ENCODE results near the gene AK4.

The AK4 gene

DNA sequence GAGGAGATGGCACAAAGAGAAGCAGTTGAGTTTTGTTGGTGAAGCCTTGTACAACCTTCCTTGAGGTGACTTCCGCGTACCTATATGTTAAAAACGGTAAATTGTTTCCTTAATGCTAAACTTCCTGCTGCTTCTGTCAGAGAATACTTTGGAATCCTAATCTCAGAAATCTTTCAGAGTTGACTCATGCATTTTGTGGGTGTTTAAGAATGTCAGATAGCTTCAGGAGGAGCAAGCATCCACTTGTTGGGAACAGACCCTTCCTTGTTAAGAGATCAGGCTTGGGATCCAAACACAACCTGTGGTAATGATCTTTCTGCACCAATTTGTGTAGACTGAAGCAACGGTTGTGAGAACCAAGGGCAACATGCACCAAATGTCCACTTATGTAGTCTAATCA lies 29.5 kb downstream of the AK4 start:
- DNase-seq, result no peak

DNA sequence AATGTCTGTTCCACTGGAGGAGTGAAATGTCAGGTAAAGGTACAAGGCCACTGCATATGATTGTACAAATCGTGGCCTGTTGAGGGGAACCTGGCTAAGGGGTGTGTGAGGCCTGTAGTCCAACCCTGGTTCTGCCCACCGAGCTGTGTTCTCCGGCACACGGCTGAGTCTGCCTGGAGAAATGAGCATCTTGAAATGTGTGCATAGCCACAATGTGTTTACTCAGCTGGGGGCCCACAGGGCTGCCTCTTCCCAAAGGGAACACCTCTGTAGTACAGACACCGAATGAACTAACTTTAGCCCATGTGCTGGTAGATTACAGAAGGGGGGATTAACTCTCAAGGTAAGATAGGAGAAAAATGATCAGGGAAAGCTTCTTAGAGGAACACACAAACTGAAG lies 30.2 kb downstream of the AK4 start:
- DNase-seq, result no peak

DNA sequence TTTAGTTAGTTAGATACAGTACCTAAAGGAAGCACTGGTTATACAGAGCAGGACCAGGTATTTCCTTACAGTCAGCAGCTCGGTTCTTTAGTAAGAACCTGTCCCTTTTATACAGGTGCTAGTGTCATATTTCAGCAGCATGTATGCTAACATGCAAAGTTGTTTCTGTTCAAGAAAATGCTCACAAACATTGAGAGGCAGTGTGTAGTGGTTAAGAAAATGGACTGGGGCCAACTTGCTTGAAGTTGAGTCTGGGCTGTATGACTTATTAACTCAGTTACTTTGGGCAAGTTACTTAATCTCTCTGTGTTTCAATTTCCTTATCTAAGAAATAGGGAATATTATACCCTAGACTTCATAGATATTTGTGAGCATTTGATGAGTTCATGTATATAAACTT lies 31.1 kb downstream of the AK4 start:
- no peak for DNase-seq

DNA sequence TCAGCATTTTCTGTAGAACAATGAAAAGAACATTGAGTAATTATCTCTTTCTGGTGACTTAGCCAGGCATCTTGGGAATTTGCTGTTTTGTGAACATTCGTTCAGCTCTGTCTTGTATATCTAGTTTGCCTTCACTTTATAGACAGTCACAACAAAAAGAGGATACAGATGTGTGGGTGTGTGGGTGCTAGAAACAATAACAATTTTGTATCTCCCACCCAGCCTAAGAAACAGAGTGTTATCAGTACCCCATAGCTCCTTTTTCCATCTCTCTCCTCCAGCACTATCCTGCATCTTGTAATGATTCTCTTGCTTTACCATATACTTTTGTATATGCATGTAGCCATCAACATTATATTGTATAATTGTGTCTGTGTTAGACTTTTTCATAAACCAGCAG lies 33.0 kb downstream of the AK4 start:
- DNase-seq, result no peak

DNA sequence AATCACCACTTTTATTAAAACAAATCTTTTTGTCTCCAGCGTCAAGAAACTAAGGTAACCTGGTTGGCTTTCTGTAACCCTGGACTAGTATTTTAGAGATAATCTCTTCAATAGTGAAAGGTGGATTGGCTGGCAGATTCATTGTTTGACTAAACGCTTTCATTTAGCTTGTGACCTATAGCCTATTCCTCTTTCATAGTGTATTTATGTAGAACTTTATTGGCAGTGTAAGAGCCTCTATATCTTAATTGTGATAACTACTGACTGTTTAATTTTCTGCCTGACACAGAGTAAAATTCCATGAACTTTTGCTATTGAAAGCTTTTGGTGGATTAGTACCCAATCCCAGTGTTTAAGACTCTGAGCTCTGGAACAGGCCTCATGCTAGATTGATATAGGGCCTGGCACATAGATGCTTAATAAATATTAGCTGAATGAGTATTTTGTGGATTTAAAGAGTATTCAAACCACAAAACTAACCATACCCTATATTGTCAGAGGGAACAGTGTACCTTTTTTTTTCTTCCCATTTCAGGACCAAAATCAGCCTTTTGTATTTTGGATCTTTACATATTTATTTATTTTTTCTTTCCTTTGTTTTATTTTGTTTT lies 34.8 kb downstream of the AK4 start:
- no peak for DNase-seq

DNA sequence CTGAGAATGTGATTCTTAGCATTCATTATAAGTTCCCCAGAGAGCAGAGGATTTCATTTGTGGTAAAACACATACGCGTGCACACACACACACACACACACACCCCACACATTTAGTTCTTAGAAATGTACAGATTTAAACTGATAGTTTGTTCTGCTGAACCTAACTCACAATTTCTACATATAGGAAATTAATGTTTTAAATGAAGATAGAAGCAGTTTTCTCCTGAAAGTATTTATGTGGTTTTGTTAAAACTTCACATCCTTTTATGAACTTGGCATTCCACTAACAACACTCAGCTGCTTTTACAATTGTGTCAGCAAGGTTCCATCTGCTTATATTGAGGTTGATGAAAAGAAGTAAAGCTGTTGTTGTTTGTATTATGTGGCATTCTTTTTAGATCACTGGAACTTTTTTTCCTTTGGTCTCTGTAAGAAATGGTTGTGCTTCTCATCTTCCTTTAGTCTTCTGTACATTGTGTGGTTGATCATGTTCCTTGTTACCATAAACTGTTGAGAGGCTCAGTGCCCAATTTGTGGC lies 41.6 kb downstream of the AK4 start:
- DNase-seq, result no peak

DNA sequence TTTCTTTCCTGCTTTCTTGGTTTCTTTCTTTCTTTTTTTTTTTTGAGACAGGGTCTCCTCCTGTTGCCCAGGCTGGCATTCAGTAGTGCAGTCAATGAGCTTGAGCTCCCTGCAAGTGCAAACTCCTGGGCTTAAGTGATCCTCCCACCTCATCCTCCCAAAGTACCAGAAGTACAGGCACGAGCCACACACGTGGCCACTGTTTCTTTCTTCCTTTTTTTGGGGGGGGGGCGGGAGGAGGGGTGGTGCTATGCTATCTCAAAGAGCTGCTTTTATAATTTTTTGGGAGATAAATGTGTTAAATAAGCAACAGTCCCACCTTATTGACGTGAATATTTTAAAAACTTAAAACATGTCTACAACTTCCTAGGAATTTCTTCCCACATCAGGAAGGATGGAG lies 42.2 kb downstream of the AK4 start:
- no peak for DNase-seq

DNA sequence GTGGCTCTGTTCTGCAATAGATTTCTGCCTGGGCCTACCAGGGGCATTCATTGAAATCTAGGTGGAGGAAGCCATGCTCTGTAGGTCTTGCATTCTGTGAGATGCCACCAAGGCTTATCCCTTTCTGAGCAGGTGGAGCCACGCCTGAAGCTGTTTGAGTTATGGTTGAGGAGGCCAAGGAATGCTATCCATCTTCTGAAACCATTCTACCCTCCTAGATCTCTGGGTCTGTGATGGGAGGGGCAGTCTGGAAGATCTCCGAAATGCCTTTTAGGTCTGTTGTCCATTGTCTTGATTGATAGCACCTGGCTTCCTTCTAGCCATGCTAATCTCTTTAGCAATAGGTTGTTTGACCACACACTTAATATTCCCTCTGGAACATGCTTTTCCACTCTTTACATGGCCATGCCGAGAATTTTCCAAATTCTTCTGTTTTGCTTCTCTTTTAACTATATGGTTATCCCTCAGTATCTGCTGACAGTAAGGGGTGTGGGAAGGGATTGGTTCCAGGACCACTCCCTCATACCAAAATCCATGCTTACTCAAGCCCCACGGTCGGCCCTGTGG lies 45.2 kb downstream of the AK4 start:
- no peak for DNase-seq

DNA sequence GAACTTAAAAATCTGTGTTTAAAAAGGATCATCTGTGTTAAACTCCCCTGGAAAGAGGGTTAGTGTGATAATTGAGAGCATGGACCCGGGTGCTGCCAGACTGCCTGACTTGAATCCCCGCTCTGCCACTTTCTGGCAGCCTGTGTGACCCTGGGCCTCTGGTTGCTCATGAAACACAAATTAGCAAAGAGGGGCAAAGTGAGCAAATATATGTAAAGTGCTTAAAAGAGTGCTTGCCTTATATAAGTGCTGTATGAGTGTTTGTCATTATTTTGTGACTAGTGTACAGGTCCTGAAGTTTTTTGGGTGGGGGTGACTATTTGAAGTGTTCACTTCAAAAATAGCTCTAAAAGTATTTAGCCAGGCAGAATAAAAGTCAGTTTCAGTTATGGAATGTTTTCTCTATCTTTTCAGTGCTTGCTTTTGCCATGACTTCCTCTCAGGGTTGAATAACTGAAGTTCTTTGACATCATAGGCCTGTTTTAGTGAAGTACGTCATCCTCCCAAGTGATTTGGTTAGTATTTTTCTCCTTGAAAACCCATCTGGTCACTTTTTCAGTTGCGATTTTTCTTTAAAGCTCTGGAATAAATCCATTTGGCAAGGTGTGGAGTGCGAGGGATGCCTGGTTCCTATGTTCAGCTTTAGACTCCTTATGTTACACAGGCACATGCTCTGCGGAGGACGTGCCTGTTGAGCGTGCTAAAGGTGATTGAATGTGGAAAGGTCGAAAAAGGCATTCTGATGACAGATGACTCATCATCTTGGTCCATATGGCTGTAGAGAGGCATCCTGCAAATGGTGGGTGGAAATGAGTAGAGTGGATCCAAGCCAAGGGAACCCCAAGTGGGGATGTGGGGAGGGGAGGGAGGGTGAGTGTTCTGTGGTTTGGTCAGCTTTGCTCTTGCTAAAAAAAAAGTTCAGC lies 47.8 kb downstream of the AK4 start:
- DNase-seq, result no peak

DNA sequence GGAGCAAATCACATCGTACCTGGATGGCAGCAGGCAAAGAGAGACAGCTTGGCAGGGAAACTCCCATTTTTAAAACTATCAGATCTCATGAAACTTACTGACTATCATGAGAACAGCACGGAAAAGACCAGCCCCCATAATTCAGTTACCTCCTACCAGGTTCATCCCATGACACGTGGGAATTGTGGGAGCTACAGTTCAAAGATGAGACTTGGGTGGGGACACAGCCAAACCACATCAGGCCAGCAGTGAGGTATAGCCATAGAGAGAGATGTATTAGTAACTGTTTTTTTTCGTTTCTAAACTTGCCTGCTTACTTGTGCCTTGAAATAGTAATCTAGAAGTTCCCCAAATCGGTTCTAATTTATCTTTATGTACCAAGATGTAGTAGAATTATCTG lies 48.9 kb downstream of the AK4 start:
- no peak for DNase-seq

DNA sequence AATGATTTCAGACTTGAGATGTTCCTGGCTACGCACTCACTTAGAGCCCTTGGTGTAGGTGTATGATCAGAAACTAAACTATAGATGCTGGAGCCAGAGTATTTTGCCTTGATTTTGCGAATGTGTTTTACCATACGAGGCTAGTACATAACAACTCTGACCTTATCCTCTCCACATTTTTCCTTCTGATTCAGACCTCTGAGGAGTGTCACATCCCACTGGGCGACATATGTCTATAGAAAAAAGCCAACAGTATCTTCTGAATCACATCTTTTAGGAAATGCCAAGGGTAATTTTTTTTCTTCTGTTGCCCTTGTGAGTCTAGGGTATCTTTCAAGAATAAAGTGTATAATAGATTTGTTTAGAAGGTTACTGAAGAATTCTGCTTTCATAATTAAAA lies 49.6 kb downstream of the AK4 start:
- DNase-seq, result no peak

DNA sequence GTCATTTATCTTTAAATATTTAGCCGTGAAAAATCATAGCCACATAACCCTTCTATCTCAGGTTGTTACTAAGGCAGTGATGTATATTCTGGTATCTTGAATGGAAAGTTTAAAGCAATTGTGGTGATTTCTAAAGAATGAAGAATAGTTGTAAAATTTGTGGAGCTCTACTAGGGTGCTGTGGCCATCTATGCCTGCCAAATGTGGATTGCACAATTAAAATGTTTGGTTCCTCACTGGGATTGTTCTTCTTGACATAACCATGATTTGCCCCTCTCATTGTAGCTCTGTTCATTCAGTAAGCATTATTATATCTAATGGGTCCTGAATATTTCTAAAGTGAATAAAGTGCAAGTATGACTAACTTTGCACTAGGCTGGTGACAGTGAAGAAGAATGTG lies 50.1 kb downstream of the AK4 start:
- DNase-seq, result no peak

DNA sequence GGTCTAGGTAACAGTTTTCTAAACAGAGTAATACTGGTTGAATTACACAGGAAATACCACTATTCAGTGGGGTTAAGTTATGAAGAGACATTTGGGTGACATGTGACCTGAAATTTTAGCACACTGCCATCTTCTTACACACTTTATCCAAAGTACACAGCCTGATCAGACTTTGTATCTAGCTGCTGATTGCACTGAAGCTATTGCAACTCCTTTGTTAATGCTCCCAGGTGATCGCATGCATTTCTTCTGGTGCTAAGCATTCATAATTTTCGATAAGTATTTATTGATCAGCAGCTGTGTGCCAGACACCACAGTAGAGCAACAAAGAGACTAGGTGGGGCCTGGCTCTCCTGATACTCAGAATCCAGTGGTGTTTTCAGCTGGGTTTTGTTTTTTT lies 52.4 kb downstream of the AK4 start:
- DNase-seq, result no peak

DNA sequence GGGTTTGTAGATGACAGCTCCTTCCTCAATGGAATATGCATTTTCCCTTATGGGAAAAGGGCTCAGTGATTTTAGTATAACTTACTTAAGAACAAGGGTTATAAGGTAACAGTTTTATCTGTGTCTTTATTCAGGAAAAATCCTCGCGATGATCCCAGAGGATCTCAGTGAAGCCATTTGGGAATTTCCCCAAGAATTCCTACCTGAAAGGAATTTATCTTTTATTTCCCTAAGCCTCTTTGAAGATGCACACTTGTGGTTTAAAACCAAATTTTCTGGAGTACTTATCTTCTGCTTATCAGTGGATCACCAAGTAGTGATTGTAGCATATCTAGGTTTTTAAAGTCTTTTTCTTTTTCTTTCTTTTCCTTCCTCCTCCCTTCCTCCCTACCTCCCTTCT lies 58.8 kb downstream of the AK4 start:
- DNase-seq, result no peak

DNA sequence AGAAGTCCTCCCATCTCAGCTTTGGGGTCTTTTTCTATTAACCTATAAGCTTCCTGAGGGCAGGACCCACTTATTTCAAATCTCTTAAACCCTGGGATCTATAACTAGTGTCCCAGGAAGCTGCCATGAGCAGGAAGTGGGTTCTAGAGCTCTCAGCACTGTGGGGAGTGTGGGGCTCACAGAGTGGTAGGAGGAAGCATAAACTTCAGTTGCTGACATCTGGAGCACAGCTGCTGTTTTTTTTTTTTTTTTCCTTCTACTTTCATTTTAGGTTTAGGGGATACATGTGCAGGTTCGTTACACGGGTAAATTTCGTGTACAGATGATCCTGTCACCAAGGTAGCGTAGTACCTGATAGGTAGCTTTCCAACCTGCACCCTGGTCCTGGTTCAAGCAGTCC lies 59.3 kb downstream of the AK4 start:
- no peak for DNase-seq

DNA sequence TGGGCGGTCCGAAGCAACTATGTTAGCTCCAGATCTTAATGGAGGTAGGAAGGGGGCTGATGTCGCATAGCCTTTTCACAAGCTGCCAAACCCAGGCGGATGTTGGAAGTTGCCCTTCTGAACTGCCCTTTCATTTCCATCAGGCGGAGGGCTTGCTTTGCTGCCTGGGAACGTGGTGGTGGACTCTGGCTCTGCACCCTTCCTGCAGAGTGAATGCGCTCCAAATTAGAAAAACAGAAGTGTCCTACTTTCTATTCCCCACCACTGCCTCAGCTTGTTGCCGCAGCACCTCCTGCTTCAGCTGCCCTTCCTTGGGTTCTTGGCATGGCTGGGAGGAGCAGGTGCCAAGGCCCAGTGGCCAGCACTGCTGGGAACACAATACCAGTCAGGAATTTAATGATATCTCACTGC lies 60.6 kb downstream of the AK4 start:
- DNase-seq, result no peak

DNA sequence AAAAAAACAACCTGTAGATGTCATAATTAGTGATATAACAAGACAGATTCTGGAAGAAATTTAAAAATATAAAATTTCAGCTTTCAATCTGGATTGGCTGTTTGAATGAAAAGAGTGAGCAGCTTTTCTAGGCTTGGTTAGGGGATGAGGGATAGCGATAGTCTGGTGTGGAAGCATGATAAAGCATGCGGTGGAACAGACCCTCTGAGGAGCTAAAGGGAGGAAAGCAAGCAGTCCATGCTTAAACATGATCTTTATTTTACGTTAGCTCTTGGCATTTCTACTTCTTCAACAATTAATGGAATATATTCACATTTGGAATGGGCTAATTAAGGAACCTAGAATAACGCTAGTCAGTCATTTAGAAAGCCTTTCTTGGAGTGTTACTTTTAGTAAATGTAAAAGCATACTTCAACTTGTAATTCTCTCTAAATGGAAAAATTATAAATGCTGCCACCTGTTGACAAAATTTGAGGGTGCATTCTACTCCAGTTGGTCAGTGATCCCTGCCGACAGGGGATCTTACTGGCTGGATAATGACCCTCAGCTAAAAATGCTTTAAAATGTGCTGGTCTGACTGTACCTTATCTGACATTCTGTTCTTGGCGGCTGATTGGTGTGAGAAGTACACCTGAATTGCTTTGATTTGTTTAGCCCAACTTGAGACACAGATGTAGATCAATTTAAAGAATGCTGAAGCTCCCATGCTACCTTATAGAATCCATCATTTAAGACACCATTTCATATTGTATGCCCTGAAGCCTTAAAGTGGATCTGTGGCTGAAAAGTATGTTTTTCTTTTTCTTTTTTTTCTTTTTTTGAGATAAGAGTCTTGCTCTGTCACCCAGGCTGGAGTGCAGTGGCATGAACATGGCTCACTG lies 61.2 kb downstream of the AK4 start:
- no peak for DNase-seq

DNA sequence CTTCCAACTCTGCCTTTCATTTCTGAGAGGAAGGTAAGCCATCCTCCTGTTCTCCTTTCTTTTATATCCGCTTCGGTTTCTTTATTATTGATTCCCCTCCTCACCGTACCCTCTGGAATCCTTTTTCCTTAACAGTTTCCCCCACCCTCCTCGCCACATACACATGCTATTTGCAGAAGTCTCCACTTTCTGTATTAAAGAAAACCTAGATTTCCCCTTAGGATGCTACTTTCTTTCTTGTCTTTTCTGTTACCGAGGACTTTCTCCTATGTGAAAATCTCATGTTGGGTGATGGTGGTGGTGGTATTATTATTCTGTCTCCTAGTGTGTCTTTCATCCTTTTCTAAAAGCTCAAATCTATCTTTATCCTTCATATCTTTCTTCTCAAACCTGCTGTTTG lies 62.3 kb downstream of the AK4 start:
- DNase-seq, result no peak

DNA sequence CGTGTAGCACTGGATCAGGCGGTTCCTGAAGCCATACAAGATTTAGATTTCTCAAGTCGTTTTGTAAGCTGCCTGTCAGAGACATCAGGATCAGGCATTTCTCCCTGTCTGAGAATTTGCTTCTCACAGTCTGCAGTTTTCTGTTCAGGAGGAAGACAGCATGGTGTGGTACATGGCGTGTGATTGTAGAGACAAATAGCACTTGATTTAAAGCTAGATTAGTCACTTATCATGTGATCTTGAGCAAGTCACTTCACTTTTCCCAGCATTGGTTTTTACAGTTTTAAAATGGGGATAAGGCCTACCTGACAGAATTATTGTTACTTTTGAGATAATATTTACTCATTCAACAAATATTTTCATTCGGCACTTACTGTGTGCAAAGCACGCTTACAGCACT lies 63.3 kb downstream of the AK4 start:
- DNase-seq, result no peak

DNA sequence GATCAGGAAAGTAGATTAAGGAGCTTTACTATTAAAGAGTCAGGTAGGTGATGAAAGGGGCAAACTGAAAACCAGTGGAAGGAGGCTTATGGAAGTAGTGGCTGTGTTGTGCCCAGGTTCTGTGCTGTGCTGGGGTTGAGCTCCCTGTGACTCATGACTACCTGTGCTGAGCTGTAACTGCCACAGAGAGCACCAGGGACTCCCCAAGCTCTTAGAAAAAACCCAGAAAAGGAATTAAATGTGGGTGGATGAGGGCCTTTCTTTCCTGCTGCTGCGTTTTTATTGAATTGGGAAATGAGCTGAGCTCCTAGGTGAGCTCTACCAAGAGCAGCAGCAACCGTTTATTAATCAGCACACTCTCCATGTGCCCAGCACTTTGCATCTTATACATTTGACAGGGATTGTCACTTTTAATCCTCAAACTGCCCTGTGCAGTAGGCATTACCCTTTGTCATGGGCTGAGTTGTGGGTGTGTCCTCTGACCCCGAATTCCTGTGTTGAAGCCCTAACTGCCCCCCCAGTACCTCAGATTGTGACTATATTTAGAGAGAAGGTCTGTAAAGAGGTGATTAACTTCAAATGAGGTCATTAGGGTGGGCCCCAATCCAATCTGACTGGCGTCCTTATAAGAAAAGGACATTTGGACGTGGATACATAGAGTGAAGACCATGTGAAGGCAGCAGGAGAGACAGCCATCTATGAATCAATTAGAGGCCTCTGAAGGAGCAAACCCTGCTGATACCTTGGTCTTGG lies 65.4 kb downstream of the AK4 start:
- DNase-seq, result no peak

DNA sequence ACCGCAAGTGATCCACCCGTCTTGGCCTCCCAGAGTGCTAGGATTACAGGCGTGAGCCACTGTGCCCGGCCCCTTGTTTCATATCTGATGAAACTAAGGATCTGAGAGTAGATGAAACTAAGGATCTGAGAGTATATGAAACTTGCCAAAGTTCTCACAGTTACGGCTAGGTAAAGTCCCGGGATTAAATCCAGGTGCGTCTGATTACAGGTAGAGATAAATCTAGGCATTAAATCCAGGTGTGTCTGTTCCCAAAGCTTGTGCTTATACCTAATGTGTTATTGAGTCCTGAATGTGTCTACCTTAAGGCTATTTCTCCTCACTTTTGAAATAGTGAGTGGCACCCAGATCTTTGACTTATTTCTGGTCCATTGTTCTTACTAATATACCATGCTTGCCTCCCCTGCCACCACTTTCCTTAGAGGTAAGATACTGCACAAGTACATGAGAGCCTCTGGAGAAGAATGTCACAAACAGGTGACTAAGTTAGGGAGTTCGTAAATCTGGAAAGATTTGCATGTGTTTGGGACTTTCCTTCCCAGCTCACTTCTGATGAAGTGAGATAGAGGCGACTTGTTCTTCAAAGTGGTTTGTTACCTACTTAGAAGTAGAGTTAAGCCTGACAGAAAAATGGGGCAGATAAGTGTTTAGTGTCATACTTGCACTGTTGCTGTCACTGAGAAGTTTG lies 66.5 kb downstream of the AK4 start:
- DNase-seq, result no peak

DNA sequence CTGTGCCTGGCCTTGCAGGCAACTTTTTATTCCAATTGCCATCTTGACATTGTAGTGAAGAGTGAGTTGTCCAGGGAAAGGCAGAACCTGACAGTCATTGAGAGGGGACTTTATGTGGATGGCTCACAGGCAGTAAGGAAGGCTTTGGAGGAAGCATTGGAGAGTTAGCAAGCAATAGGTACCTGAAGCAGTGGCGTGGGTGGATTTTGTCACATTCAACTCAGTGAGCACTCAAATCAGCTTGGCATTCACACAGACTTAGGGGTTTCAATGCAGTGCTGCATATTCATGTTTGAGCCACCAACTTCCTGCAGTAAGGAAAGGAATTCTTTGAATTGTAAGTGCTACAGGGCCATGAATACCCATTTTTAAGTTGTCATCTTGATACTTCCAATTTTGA lies 69.0 kb downstream of the AK4 start:
- DNase-seq, result no peak

All from activated gamma-delta T cell (primary cell).